WTC11 (cell line): Measurements from ENCODE around the gene STRN4. TPM values are rescaled to one million over a fixed set of nuclear protein-coding genes. Genes with fewer than 3 reads are reported as not detected.
"Not testable (repeated sequence)": the region's sequence is repeated elsewhere in the genome, so short reads cannot be mapped to it uniquely, and the experiment has no call there.

Experiments used
- ATAC-seq: fragments of 200-7000 bp; cut with Tn5 transposase; 2 replicates; pipeline ENCODE4 v1.10.0; 2021; ENCODE audit warnings: mild to moderate bottlenecking, moderate library complexity
- CTCF ChIA-PET: fragments of 300-600 bp; sonication (Branson Sonifier 250); formaldehyde crosslinking; loops from one replicate; lab custom pipeline; 2021; ENCODE audit warnings: antibody characterized with exemption; lab: Charles Lee
- POLR2A ChIA-PET: fragments of 350-600 bp; sonication (Branson Sonifier 250); formaldehyde crosslinking; loops from one replicate; lab custom pipeline; 2021; ENCODE audit warnings: antibody characterized with exemption; lab: Charles Lee
- DNase-seq: peaks from one replicate; pipeline ENCODE4 v3.0.0; 2021; ENCODE audit warnings: low spot score
- H3K27ac Mint-ChIP-seq: 2 replicates; pipeline ENCODE4 v1.8.0; 2021; ENCODE audit warnings: mixed read lengths
- H3K27me3 Mint-ChIP-seq: 2 replicates; pipeline ENCODE4 v1.8.0; 2021; ENCODE audit warnings: low read depth, mild to moderate bottlenecking, moderate library complexity, mixed read lengths
- H3K36me3 Mint-ChIP-seq: 2 replicates; pipeline ENCODE4 v1.8.0; 2021; ENCODE audit warnings: mixed read lengths
- H3K4me1 Mint-ChIP-seq: 2 replicates; pipeline ENCODE4 v1.8.0; 2022; ENCODE audit warnings: mixed read lengths
- H3K4me3 Mint-ChIP-seq: 2 replicates; pipeline ENCODE4 v1.8.0; 2021; ENCODE audit warnings: mild to moderate bottlenecking, moderate library complexity, mixed read lengths
- H3K9me3 Mint-ChIP-seq: 2 replicates; pipeline ENCODE4 v1.8.0; 2021; ENCODE audit warnings: mixed read lengths
- ATF6 ChIP-seq: sonication (generic); formaldehyde crosslinking; IDR thresholded peaks from 2 replicates; pipeline ENCODE4 v1.8.1; 2023; ENCODE audit warnings: mild to moderate bottlenecking, missing genetic modification reagents
- CREM ChIP-seq: sonication (generic); formaldehyde crosslinking; IDR thresholded peaks from 2 replicates; pipeline ENCODE4 v1.8.1; 2022; ENCODE audit warnings: mild to moderate bottlenecking, missing genetic modification reagents, moderate library complexity
- E2F1 ChIP-seq: sonication (generic); formaldehyde crosslinking; IDR thresholded peaks from 2 replicates; pipeline ENCODE4 v1.8.0; 2022; ENCODE audit warnings: mild to moderate bottlenecking, missing genetic modification reagents
- ERG ChIP-seq: fragments of 250-450 bp; sonication (Bioruptor Pico); IDR thresholded peaks from 2 replicates; pipeline ENCODE4 v1.8.0; 2021; ENCODE audit warnings: mild to moderate bottlenecking
- ESRRA ChIP-seq: sonication (generic); formaldehyde crosslinking; IDR thresholded peaks from 2 replicates; pipeline ENCODE4 v1.8.1; 2022; ENCODE audit warnings: mild to moderate bottlenecking, missing genetic modification reagents, borderline replicate concordance
- FOXJ3 ChIP-seq: sonication (generic); formaldehyde crosslinking; IDR thresholded peaks from 2 replicates; pipeline ENCODE4 v1.9.0; 2021; ENCODE audit warnings: missing genetic modification reagents, mild to moderate bottlenecking, borderline replicate concordance
- GABPB1 ChIP-seq: sonication (generic); formaldehyde crosslinking; IDR thresholded peaks from 2 replicates; pipeline ENCODE4 v1.8.1; 2023; ENCODE audit warnings: mild to moderate bottlenecking, missing genetic modification reagents
- IRF1 ChIP-seq: sonication (generic); formaldehyde crosslinking; IDR thresholded peaks from 2 replicates; pipeline ENCODE4 v1.8.0; 2023; ENCODE audit warnings: missing genetic modification reagents
- MYBL2 ChIP-seq: sonication (generic); formaldehyde crosslinking; IDR thresholded peaks from 2 replicates; pipeline ENCODE4 v1.8.1; 2023; ENCODE audit warnings: mild to moderate bottlenecking, moderate library complexity, missing genetic modification reagents
- NFE2L1 ChIP-seq: sonication (generic); formaldehyde crosslinking; IDR thresholded peaks from 2 replicates; pipeline ENCODE4 v1.8.1; 2023; ENCODE audit warnings: missing genetic modification reagents
- NFYB ChIP-seq: sonication (generic); formaldehyde crosslinking; conservative IDR thresholded peaks from 2 replicates; pipeline ENCODE4 v1.8.0; 2022; ENCODE audit warnings: low read depth, missing genetic modification reagents
- SMAD4 ChIP-seq: sonication (generic); formaldehyde crosslinking; IDR thresholded peaks from 2 replicates; pipeline ENCODE4 v1.8.0; 2022; ENCODE audit warnings: mild to moderate bottlenecking, missing genetic modification reagents
- TEAD1 ChIP-seq: sonication (generic); formaldehyde crosslinking; IDR thresholded peaks from 2 replicates; pipeline ENCODE4 v1.8.0; 2022; ENCODE audit warnings: mild to moderate bottlenecking, missing genetic modification reagents
- USF1 ChIP-seq: sonication (generic); formaldehyde crosslinking; IDR thresholded peaks from 2 replicates; pipeline ENCODE4 v1.8.0; 2022; ENCODE audit warnings: mild to moderate bottlenecking, missing genetic modification reagents
- ZBTB43 ChIP-seq: sonication (generic); formaldehyde crosslinking; IDR thresholded peaks from 2 replicates; pipeline ENCODE4 v1.8.1; 2023; ENCODE audit warnings: mild to moderate bottlenecking, missing genetic modification reagents
- ZNF138 ChIP-seq: sonication (generic); formaldehyde crosslinking; conservative IDR thresholded peaks from 2 replicates; pipeline ENCODE4 v1.8.1; 2022; ENCODE audit warnings: mild to moderate bottlenecking, moderate library complexity, missing genetic modification reagents
- ZNF219 ChIP-seq: sonication (generic); formaldehyde crosslinking; IDR thresholded peaks from 2 replicates; pipeline ENCODE4 v1.8.0; 2023; ENCODE audit warnings: missing genetic modification reagents, mild to moderate bottlenecking, borderline replicate concordance
- ZNF232 ChIP-seq: sonication (generic); formaldehyde crosslinking; IDR thresholded peaks from 2 replicates; pipeline ENCODE4 v1.8.0; 2022; ENCODE audit warnings: mild to moderate bottlenecking, missing genetic modification reagents
- ZNF281 ChIP-seq: sonication (generic); formaldehyde crosslinking; IDR thresholded peaks from 2 replicates; pipeline ENCODE4 v1.8.0; 2023; ENCODE audit warnings: mild to moderate bottlenecking, missing genetic modification reagents
- ZNF396 ChIP-seq: fragments of 250-450 bp; sonication (Bioruptor Pico); IDR thresholded peaks from 2 replicates; pipeline ENCODE4 v1.8.0; 2021; ENCODE audit warnings: mild to moderate bottlenecking, moderate library complexity, borderline replicate concordance
- ZNF416 ChIP-seq: fragments of 250-450 bp; sonication (Bioruptor Pico); IDR thresholded peaks from 2 replicates; pipeline ENCODE4 v1.9.0; 2021; ENCODE audit warnings: mild to moderate bottlenecking, inconsistent platforms
- total RNA-seq: library from RNA; stranded (reverse); gene quantifications from 3 replicates; pipeline ENCODE4 v1.2.3, GENCODE V29; 2021

STRN4 gene
- total RNA-seq, 1 experiment from 2014 or later, result 144 TPM

GRCh38 chr19:46761418-46761831 lies 15.2 kb upstream of the STRN4 start:
- ChIA-PET POLR2A (no interaction called here), CTCF (interaction anchor here (0.6 to 1.1 kb wide), 2 partner anchors 8 to 79 kb away, joined by 3 read pairs; no protein-coding TSS in a partner anchor)
- TF ChIP-seq E2F1 (CRISPR knock-in tag), result no peak
- TF ChIP-seq FOXJ3 (CRISPR knock-in tag), result no peak
- no peak for TF ChIP-seq ZNF416 (CRISPR knock-in tag)
- no peak for TF ChIP-seq SMAD4 (CRISPR knock-in tag)
- TF ChIP-seq ERG (CRISPR knock-in tag), result no peak
- TF ChIP-seq CREM (CRISPR knock-in tag), result no peak
- TF ChIP-seq ZNF232, result no peak
- no peak for TF ChIP-seq USF1
- TF ChIP-seq MYBL2 (CRISPR knock-in tag), result no peak
- no peak for TF ChIP-seq ZNF219
- no peak for TF ChIP-seq IRF1 (CRISPR knock-in tag)
- no peak for TF ChIP-seq NFYB (CRISPR knock-in tag)
- no peak for TF ChIP-seq NFE2L1 (CRISPR knock-in tag)
- no peak for TF ChIP-seq ZNF396 (CRISPR knock-in tag)
- no peak for TF ChIP-seq ATF6
- TF ChIP-seq GABPB1 (CRISPR knock-in tag), result no peak
- Mint-ChIP-seq H3K36me3 (0 out of 2 replicates have a peak, but pooled peaks cover 1% of the 10 kb centered on the region), H3K4me3 (no peak overlapping the region), H3K27ac (no peak overlapping the region; the same call in 1 of the 2 replicates), H3K9me3 (no peaks in the 10 kb centered on the region), H3K27me3 (no peaks in the 10 kb centered on the region; the same call in 1 of the 2 replicates), H3K4me1 (peaks cover 9% of the 10 kb centered on the region)
- no peak for DNase-seq
- no peak for ATAC-seq

GRCh38 chr19:46760897-46761296 lies 14.6 kb upstream of the STRN4 start:
- H3K9me3 Mint-ChIP-seq, DNase-seq, H3K27ac Mint-ChIP-seq, POLR2A ChIA-PET, H3K36me3 Mint-ChIP-seq, H3K4me1 Mint-ChIP-seq, H3K27me3 Mint-ChIP-seq, H3K4me3 Mint-ChIP-seq, ATAC-seq: not testable (repeated sequence)
- CTCF ChIA-PET, result interaction anchor here (0.6 kb wide), 1 partner anchor 79 kb away, joined by 3 read pairs; no protein-coding TSS in a partner anchor

- no peaks in the 10 kb centered on the region for H3K9me3 Mint-ChIP-seq
- H3K27ac Mint-ChIP-seq, result no peak overlapping the region
- H3K36me3 Mint-ChIP-seq, result 0 out of 2 replicates have a peak, but pooled peaks cover 2% of the 10 kb centered on the region
- DNase-seq (no peak), ATAC-seq (no peak)
- H3K4me3 Mint-ChIP-seq, result no peak overlapping the region
- peaks cover 9% of the 10 kb centered on the region for H3K4me1 Mint-ChIP-seq
- ChIA-PET POLR2A (no interaction called here), CTCF (interaction anchor here (4.4 kb wide), 1 partner anchor 79 kb away, joined by 33 read pairs; no protein-coding TSS in a partner anchor)
- H3K27me3 Mint-ChIP-seq, result no peaks in the 10 kb centered on the region; the same call in 1 of the 2 replicates
- TF ChIP-seq ZNF281 (no peak), E2F1 (CRISPR knock-in tag) (no peak), ESRRA (CRISPR knock-in tag) (no peak), TEAD1 (no peak), ZNF138 (CRISPR knock-in tag) (no peak), ZNF416 (CRISPR knock-in tag) (no peak), ZBTB43 (CRISPR knock-in tag) (no peak)
These were observed 14.1 kb upstream of the STRN4 start for GRCh38 chr19:46760363-46760762.
